Parathyroid adenoma (tissue), 2 donors: ENCODE results near the gene ALX4.

Experiments
- H2AFZ ChIP-seq: fragments of 300-600 bp; sonication (generic); one replicate; pipeline ENCODE4 v1.7.0; 2017; ENCODE audit warnings: antibody characterized with exemption, mild to moderate bottlenecking
- H3K27ac ChIP-seq: fragments of 300-600 bp; sonication (generic); one replicate; pipeline ENCODE4 v1.7.0; 2017
- H3K27me3 ChIP-seq: fragments of 300-600 bp; sonication (generic); one replicate; pipeline ENCODE4 v1.7.0; 2017; ENCODE audit warnings: low read length; ENCODE audit not compliant: control insufficient read depth, insufficient read depth
- H3K36me3 ChIP-seq: fragments of 300-600 bp; sonication (generic); one replicate; pipeline ENCODE4 v1.7.0; 2017; ENCODE audit warnings: low read length; ENCODE audit not compliant: control insufficient read depth, insufficient read depth
- H3K4me1 ChIP-seq: fragments of 300-600 bp; sonication (generic); one replicate; pipeline ENCODE4 v1.7.0; 2017; ENCODE audit warnings: control low read depth
- H3K4me2 ChIP-seq: fragments of 300-600 bp; sonication (generic); one replicate; pipeline ENCODE4 v1.7.0; 2017; ENCODE audit warnings: low read length
- H3K4me3 ChIP-seq: fragments of 300-600 bp; sonication (generic); one replicate; pipeline ENCODE4 v1.7.0; 2017; ENCODE audit warnings: low read depth, low read length
- H3K79me2 ChIP-seq: fragments of 300-600 bp; sonication (generic); one replicate; pipeline ENCODE4 v1.7.0; 2017; ENCODE audit warnings: control low read depth
- H3K9ac ChIP-seq: fragments of 300-600 bp; sonication (generic); one replicate; pipeline ENCODE4 v1.7.0; 2017; ENCODE audit warnings: mild to moderate bottlenecking
- H3K9me3 ChIP-seq: fragments of 300-600 bp; sonication (generic); one replicate; pipeline ENCODE4 v1.7.0; 2017; ENCODE audit warnings: low read length; ENCODE audit not compliant: control insufficient read depth
- TF ChIP-seq, protein P1 (sequence below): fragments of 300-600 bp; sonication (generic); IDR thresholded peaks from one replicate; pipeline ENCODE4 v1.7.0; 2017; ENCODE audit warnings: antibody characterized with exemption, mild to moderate bottlenecking
- donor health status: primary hyperparathyroidism.

Gene ALX4

GRCh38 chr11:44351898-44352498, 42.1 kb upstream of the ALX4 start:
- H3K4me1 ChIP-seq: no peaks in the 10 kb centered on the region
- H3K36me3 ChIP-seq: no peaks in the 10 kb centered on the region
- TF ChIP-seq, protein P1, sequence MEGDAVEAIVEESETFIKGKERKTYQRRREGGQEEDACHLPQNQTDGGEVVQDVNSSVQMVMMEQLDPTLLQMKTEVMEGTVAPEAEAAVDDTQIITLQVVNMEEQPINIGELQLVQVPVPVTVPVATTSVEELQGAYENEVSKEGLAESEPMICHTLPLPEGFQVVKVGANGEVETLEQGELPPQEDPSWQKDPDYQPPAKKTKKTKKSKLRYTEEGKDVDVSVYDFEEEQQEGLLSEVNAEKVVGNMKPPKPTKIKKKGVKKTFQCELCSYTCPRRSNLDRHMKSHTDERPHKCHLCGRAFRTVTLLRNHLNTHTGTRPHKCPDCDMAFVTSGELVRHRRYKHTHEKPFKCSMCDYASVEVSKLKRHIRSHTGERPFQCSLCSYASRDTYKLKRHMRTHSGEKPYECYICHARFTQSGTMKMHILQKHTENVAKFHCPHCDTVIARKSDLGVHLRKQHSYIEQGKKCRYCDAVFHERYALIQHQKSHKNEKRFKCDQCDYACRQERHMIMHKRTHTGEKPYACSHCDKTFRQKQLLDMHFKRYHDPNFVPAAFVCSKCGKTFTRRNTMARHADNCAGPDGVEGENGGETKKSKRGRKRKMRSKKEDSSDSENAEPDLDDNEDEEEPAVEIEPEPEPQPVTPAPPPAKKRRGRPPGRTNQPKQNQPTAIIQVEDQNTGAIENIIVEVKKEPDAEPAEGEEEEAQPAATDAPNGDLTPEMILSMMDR: no peak
- H3K9me3 ChIP-seq: no peaks in the 10 kb centered on the region
- H2AFZ ChIP-seq: no peak overlapping the region
- no peaks in the 10 kb centered on the region for H3K79me2 ChIP-seq
- H3K27ac ChIP-seq: no peak overlapping the region
- no peak overlapping the region for H3K9ac ChIP-seq
- no peak overlapping the region for H3K4me2 ChIP-seq
- no peak overlapping the region for H3K4me3 ChIP-seq
- no peaks in the 10 kb centered on the region for H3K27me3 ChIP-seq

- Histone ChIP-seq H3K9me3 (no peaks in the 10 kb centered on the region), H3K4me2 (no peak overlapping the region), H2AFZ (no peak overlapping the region), H3K27me3 (no peaks in the 10 kb centered on the region), H3K36me3 (no peaks in the 10 kb centered on the region), H3K4me1 (no peaks in the 10 kb centered on the region), H3K4me3 (no peak overlapping the region), H3K9ac (no peak overlapping the region), H3K79me2 (no peaks in the 10 kb centered on the region), H3K27ac (no peak overlapping the region)
- TF ChIP-seq, protein P1: no peak
These were observed 41.2 kb upstream of the ALX4 start for GRCh38 chr11:44351006-44351660.

- H3K4me2 ChIP-seq: no peak overlapping the region
- TF ChIP-seq, protein P1: no peak
- H3K4me3 ChIP-seq: no peak overlapping the region
- H3K9ac ChIP-seq: no peak overlapping the region
- H3K27me3 ChIP-seq: no peaks in the 10 kb centered on the region
- no peaks in the 10 kb centered on the region for H3K79me2 ChIP-seq
- H3K9me3 ChIP-seq: no peaks in the 10 kb centered on the region
- H3K36me3 ChIP-seq: no peaks in the 10 kb centered on the region
- no peak overlapping the region for H3K27ac ChIP-seq
- H3K4me1 ChIP-seq: no peaks in the 10 kb centered on the region
- no peak overlapping the region for H2AFZ ChIP-seq
These were observed 39.4 kb upstream of the ALX4 start for GRCh38 chr11:44349328-44349727.

DNA sequence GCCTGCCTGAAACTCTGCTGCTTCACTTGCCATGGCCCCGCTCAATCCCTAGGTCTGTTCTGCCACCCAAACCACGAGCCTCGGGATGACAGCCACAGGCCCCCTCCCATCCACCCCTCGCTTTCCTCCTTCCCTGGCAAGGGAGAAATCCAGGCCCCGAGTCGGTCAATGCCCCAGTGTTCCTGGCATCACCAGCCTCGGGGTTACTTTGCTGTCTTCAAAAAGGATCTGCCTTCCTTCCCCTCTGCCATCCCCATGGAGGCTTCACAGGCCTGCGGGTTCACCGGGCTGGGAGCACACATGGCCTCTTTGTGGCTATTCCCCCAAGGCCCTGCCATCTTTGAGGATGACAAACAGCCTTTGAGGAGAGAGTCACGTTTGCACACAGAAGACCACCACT, 38.8 kb upstream of the ALX4 start:
- H3K79me2 ChIP-seq: no peaks in the 10 kb centered on the region
- no peaks in the 10 kb centered on the region for H3K27me3 ChIP-seq
- no peaks in the 10 kb centered on the region for H3K9me3 ChIP-seq
- no peak overlapping the region for H2AFZ ChIP-seq
- no peak overlapping the region for H3K4me3 ChIP-seq
- H3K36me3 ChIP-seq: no peaks in the 10 kb centered on the region
- TF ChIP-seq, protein P1: no peak
- H3K27ac ChIP-seq: no peak overlapping the region
- H3K9ac ChIP-seq: no peak overlapping the region
- no peak overlapping the region for H3K4me2 ChIP-seq
- no peaks in the 10 kb centered on the region for H3K4me1 ChIP-seq

- no peaks in the 10 kb centered on the region for H3K79me2 ChIP-seq
- H3K27ac ChIP-seq: no peak overlapping the region
- H3K9ac ChIP-seq: no peak overlapping the region
- TF ChIP-seq, protein P1: no peak
- no peaks in the 10 kb centered on the region for H3K4me1 ChIP-seq
- no peak overlapping the region for H3K4me2 ChIP-seq
- no peak overlapping the region for H3K4me3 ChIP-seq
- no peaks in the 10 kb centered on the region for H3K27me3 ChIP-seq
- H2AFZ ChIP-seq: no peak overlapping the region
- no peaks in the 10 kb centered on the region for H3K36me3 ChIP-seq
- no peaks in the 10 kb centered on the region for H3K9me3 ChIP-seq
These were observed 38.2 kb upstream of the ALX4 start for GRCh38 chr11:44348114-44348513.
